Common myeloid progenitor, CD34-positive (primary cell): ENCODE results near the gene TBC1D5.

Experiments
- CTCF ChIA-PET: fragments of 350-600 bp; sonication (Branson Sonifier 250); formaldehyde crosslinking; loops from one replicate; lab custom pipeline; 2021; ENCODE audit warnings: antibody characterized with exemption; lab: Charles Lee
- POLR2A ChIA-PET: fragments of 350-600 bp; sonication (Branson Sonifier 250); formaldehyde crosslinking; loops from one replicate; lab custom pipeline; 2021; ENCODE audit warnings: antibody characterized with exemption; lab: Charles Lee
- DNase-seq, 3 donors: peaks; one replicate each; pipeline versions ENCODE4 v3.0.0 to v3.0.0-alpha.2; 2013
- H3K27ac ChIP-seq, 2 experiments: 1 replicate in 1 of 2; 2 replicates in 1 of 2; pipeline ENCODE4 v1.7.0; 2013; ENCODE audit warnings: inconsistent platforms in 2 of 2, low read length in 2 of 2, mild to moderate bottlenecking in 2 of 2, low read depth in 1 of 2, moderate library complexity in 1 of 2; ENCODE audit not compliant: severe bottlenecking in 2 of 2, insufficient read depth in 1 of 2, poor library complexity in 1 of 2
- H3K27me3 ChIP-seq, 5 experiments: replicated peaks in 2 of 5; 1 replicate in 3 of 5; 2 replicates in 2 of 5; pipeline versions ENCODE4 v1.6.1 to v1.7.0; 2013; ENCODE audit warnings: low read length in 4 of 5, mild to moderate bottlenecking in 2 of 5, moderate library complexity in 2 of 5, inconsistent platforms in 1 of 5; ENCODE audit not compliant: insufficient read depth in 5 of 5, control insufficient read depth in 4 of 5
- H3K36me3 ChIP-seq, 4 experiments: 1 replicate in 2 of 4; 2 replicates in 2 of 4; pipeline versions ENCODE4 v1.6.1 to v1.7.0; 2013; ENCODE audit warnings: low read length in 3 of 4, control low read depth in 1 of 4, mild to moderate bottlenecking in 1 of 4; ENCODE audit not compliant: control insufficient read depth in 4 of 4, insufficient read depth in 4 of 4
- H3K4me1 ChIP-seq, 4 experiments: 1 replicate in 3 of 4; 2 replicates in 1 of 4; pipeline versions ENCODE4 v1.6.1 to v1.7.1; 2013; ENCODE audit warnings: low read length in 3 of 4, mild to moderate bottlenecking in 3 of 4, control low read depth in 1 of 4, inconsistent platforms in 1 of 4, moderate library complexity in 1 of 4; ENCODE audit not compliant: control insufficient read depth in 4 of 4, insufficient read depth in 4 of 4; ENCODE audit errors: control extremely low read depth in 1 of 4
- H3K4me3 ChIP-seq, 7 experiments: 1 replicate in 4 of 7; 2 replicates in 3 of 7; pipeline versions ENCODE4 v1.5.1 to v1.7.0; 2013; ENCODE audit warnings: mild to moderate bottlenecking in 7 of 7, low read length in 6 of 7, moderate library complexity in 6 of 7, inconsistent platforms in 2 of 7, low read depth in 2 of 7, control low read depth in 1 of 7; ENCODE audit not compliant: insufficient read depth in 4 of 7, control insufficient read depth in 1 of 7; ENCODE audit errors: extremely low read depth in 1 of 7
- H3K9me3 ChIP-seq, 5 experiments: 1 replicate in 4 of 5; 2 replicates in 1 of 5; pipeline versions ENCODE4 v1.6.1 to v1.7.1; 2013; ENCODE audit warnings: low read length in 4 of 5, mild to moderate bottlenecking in 2 of 5, inconsistent platforms in 1 of 5, low read depth in 1 of 5, moderate library complexity in 1 of 5; ENCODE audit not compliant: control insufficient read depth in 4 of 5, insufficient read depth in 2 of 5; ENCODE audit errors: control extremely low read depth in 1 of 5
- WGBS: methylation state at CpG from one replicate; pipeline ENCODE4 v1.1.5; 2013; ENCODE audit not compliant: insufficient coverage; 5-methylcytosine and 5-hydroxymethylcytosine counted together

The TBC1D5 gene

DNA sequence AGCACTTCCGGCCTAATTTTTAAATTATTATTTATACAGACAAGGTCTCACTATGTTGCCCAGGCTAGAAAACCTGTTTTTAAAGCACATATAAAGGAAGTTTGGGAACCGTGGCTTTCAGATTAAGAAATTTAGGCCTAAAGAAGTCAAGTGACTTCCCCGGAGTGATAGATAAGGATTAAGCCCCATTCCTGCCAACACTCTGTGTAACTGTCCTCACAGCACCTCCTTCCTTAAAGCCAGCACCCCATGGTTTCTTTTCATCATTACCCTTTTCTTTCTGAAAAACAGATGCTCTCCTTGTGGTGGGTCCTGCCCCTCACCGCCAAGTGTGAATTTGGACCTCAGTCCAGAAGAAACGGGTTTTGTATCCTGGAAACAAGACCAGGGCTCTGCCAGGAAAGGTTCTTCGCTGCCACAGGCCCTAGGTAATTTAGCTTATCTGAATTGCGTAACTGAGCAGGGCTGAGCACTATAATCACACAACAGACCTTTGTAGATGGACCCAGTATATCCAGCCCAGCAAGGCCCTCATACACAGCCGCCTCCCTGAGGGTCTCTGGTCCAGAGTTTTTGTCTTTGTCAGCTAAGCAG is 626.3 kb downstream of the TBC1D5 start:
- ChIA-PET POLR2A (interaction anchor here (0.7 kb wide), 1 partner anchor 9 kb away, joined by 3 read pairs; no protein-coding TSS in a partner anchor), CTCF (no interaction called here)
- Histone ChIP-seq H3K27ac (no peak overlapping the region), H3K4me3 (no peak overlapping the region), H3K9me3 (peaks cover 0 to 8% (median 3%) of the 10 kb centered on the region in 5 experiments), H3K4me1 (no peaks in the 10 kb centered on the region), H3K27me3 (no peaks in the 10 kb centered on the region), H3K36me3 (no peaks in the 10 kb centered on the region)
- DNase-seq, result no peak
- WGBS, result 95% methylated on average over 6 of the region's 8 CpGs

DNA sequence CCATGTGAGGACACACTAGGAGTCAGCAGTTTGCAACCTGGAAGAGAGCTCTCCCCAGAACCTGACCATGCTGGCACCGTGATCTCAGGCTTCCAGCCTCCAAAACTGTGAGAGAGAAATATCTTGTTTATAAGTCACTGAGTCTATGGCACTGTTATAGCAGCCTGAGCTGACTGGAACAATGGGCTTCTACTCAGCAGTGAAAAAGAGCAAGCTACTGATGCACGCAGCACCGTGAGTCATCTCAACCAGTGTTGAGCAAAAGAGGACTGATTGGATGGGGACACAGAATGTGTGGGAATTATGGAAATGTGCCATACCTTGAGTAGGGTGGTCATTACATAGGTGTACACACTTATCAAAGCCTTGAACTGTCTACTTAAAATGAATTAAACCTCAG is 627.2 kb downstream of the TBC1D5 start:
- H3K4me3 ChIP-seq, result no peak overlapping the region
- POLR2A ChIA-PET, result no interaction called here
- no peaks in the 10 kb centered on the region for H3K36me3 ChIP-seq
- 98% methylated on average over 3 of the region's 3 CpGs for WGBS
- no peaks in the 10 kb centered on the region for H3K27me3 ChIP-seq
- H3K27ac ChIP-seq, result no peak overlapping the region
- H3K4me1 ChIP-seq, result peaks cover 0 to 3% (median 1%) of the 10 kb centered on the region in 4 experiments
- CTCF ChIA-PET, result no interaction called here
- H3K9me3 ChIP-seq, result peaks cover 0 to 8% (median 3%) of the 10 kb centered on the region in 5 experiments
- no peak for DNase-seq

DNA sequence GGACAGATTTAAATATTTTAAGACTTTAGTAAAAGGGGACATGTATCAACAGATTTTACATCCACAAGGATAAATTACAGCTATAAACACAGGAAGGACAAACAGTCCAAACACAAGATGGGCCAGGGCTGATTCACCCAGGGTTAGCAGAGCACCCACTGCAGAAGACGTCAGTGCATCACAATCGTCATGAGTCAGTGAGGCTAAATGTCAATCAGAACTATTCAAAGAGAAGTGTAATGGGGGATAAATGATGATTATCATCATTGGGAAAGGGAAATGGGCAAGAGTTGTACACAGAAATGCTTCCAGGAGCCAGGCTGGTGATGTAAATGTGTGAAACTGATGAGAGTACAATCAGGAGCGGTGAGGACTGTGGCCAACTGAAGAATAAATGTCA is 630.8 kb downstream of the TBC1D5 start:
- Histone ChIP-seq H3K4me3 (no peak overlapping the region), H3K36me3 (no peaks in the 10 kb centered on the region), H3K9me3 (peaks cover 0 to 8% (median 3%) of the 10 kb centered on the region in 5 experiments), H3K27me3 (no peaks in the 10 kb centered on the region), H3K4me1 (peaks cover 0 to 4% (median 1%) of the 10 kb centered on the region in 4 experiments), H3K27ac (no peak overlapping the region)
- 100% methylated on average over 2 of the region's 3 CpGs for WGBS
- ChIA-PET CTCF (no interaction called here), POLR2A (no interaction called here)
- DNase-seq, result no peak

DNA sequence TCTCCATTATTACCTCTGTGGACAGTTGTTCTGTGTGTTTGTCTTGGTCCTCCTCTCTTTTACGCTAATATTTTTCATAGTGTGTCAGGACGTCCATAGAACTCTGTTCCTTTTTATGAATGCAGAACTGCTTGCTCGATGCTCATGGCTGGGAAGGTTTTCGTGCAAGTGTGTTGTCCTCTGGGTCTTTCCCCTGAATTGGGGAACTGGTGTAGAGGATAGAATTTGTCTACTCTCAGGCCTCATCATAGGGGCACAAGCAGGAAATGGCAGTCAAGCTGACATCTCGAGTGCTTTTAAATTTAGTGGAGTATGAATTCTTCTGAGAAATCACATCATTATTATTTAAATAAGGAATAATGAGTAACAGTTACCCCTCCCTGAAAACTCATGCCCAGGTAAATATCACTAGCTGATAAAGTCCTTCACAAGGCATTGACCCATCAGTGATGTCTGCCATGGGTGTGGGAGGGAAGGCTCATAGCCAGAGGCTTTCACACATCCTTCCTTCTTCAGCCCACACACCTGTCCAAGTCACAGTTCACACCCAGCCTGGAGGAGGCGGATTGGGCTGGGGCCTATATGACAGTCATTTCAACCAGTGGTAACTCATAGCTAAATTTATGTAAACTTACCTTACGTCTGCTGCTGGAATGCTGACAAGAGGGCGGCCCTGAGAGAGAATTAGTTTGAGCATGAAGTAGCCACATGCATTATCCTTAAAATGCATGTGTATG is 631.6 kb downstream of the TBC1D5 start:
- ChIA-PET CTCF (no interaction called here), POLR2A (no interaction called here)
- H3K36me3 ChIP-seq, result no peaks in the 10 kb centered on the region

More for the DNA sequence above, 631.6 kb downstream of the TBC1D5 start:
- Histone ChIP-seq H3K9me3 (peaks cover 0 to 8% (median 3%) of the 10 kb centered on the region in 5 experiments), H3K4me1 (peaks cover 0 to 4% (median 1%) of the 10 kb centered on the region in 4 experiments), H3K27me3 (no peaks in the 10 kb centered on the region), H3K27ac (no peak overlapping the region), H3K4me3 (no peak overlapping the region)
- WGBS, result 37% methylated on average over 3 of the region's 8 CpGs
- DNase-seq, result peak; percentile 2 to 74 (median 73)
